Measurements from ENCODE around the gene PLCH1. TPM values are rescaled to one million over a fixed set of nuclear protein-coding genes. Genes with fewer than 3 reads are reported as not detected.

Gene PLCH1
- total RNA-seq, 2 experiments from 2014 or later = 0.03 to 0.20 TPM

- no peak for TF ChIP-seq CTCF (IDR thresholded peaks at IDR 0.05)
- Histone ChIP-seq H3K27ac (ENCODE audit: low read depth in 1 of 2, low read length in 2 of 2) (no peak overlapping the region), H3K9me3 (ENCODE audit: control insufficient read depth in 1 of 2, insufficient read depth in 1 of 2, low read length in 2 of 2) (no peaks in the 10 kb centered on the region), H3K36me3 (ENCODE audit: insufficient read depth, low read length) (no peaks in the 10 kb centered on the region), H3K4me3 (ENCODE audit: low read length) (no peak overlapping the region), H3K27me3 (ENCODE audit: control insufficient read depth in 1 of 2, insufficient read depth in 2 of 2, low read length in 2 of 2) (no peaks in the 10 kb centered on the region), H3K4me1 (ENCODE audit: insufficient read depth, low read length) (no peaks in the 10 kb centered on the region)
- ATAC-seq (ENCODE audit: poor library complexity) (no peak), DNase-seq (no peak)
- ChIA-PET POLR2A (no interaction called here), CTCF (no interaction called here)
- Mint-ChIP-seq H3K27ac (no peak overlapping the region), H3K4me3 (no peak overlapping the region), H3K9me3 (no peaks in the 10 kb centered on the region), H3K36me3 (ENCODE audit: low read depth) (no peaks in the 10 kb centered on the region), H3K4me1 (ENCODE audit: low read depth) (no peaks in the 10 kb centered on the region), H3K27me3 (no peaks in the 10 kb centered on the region)
- intact Hi-C loops (cut with DNase I, micrococcal nuclease) = no loop called here
Measured at GRCh38 chr3:155446366-155446765, 298.5 kb downstream of the PLCH1 start.

GRCh38 chr3:155444771-155445170 lies 300.1 kb downstream of the PLCH1 start:
- no peak for ATAC-seq (ENCODE audit: poor library complexity)
- Histone ChIP-seq H3K36me3 (ENCODE audit: insufficient read depth, low read length) (no peaks in the 10 kb centered on the region), H3K4me1 (ENCODE audit: insufficient read depth, low read length) (no peaks in the 10 kb centered on the region), H3K4me3 (ENCODE audit: low read length) (no peak overlapping the region), H3K27me3 (ENCODE audit: control insufficient read depth in 1 of 2, insufficient read depth in 2 of 2, low read length in 2 of 2) (no peaks in the 10 kb centered on the region), H3K27ac (ENCODE audit: low read depth in 1 of 2, low read length in 2 of 2) (no peak overlapping the region), H3K9me3 (ENCODE audit: control insufficient read depth in 1 of 2, insufficient read depth in 1 of 2, low read length in 2 of 2) (no peaks in the 10 kb centered on the region)
- Mint-ChIP-seq H3K27me3 (no peaks in the 10 kb centered on the region), H3K4me3 (no peak overlapping the region), H3K36me3 (ENCODE audit: low read depth) (no peaks in the 10 kb centered on the region), H3K9me3 (no peaks in the 10 kb centered on the region), H3K27ac (no peak overlapping the region), H3K4me1 (ENCODE audit: low read depth) (no peaks in the 10 kb centered on the region)
- TF ChIP-seq CTCF (IDR thresholded peaks at IDR 0.05) = no peak
- intact Hi-C loops (cut with DNase I, micrococcal nuclease) = no loop called here
- POLR2A ChIA-PET = no interaction called here
- no peak for DNase-seq
- CTCF ChIA-PET = no interaction called here

GRCh38 chr3:155443815-155444214 lies 301.1 kb downstream of the PLCH1 start:
- Histone ChIP-seq H3K27me3 (ENCODE audit: control insufficient read depth in 1 of 2, insufficient read depth in 2 of 2, low read length in 2 of 2) (no peaks in the 10 kb centered on the region), H3K27ac (ENCODE audit: low read depth in 1 of 2, low read length in 2 of 2) (no peak overlapping the region), H3K4me3 (ENCODE audit: low read length) (no peak overlapping the region), H3K4me1 (ENCODE audit: insufficient read depth, low read length) (no peaks in the 10 kb centered on the region), H3K36me3 (ENCODE audit: insufficient read depth, low read length) (no peaks in the 10 kb centered on the region), H3K9me3 (ENCODE audit: control insufficient read depth in 1 of 2, insufficient read depth in 1 of 2, low read length in 2 of 2) (no peaks in the 10 kb centered on the region)
- H3K9me3 Mint-ChIP-seq = no peaks in the 10 kb centered on the region
- no peaks in the 10 kb centered on the region for H3K36me3 Mint-ChIP-seq (ENCODE audit: low read depth)
- ChIA-PET POLR2A (no interaction called here), CTCF (no interaction called here)
- H3K4me1 Mint-ChIP-seq (ENCODE audit: low read depth) = no peaks in the 10 kb centered on the region
- DNase-seq (no peak), ATAC-seq (ENCODE audit: poor library complexity) (no peak)
- intact Hi-C loops (cut with DNase I, micrococcal nuclease) = no loop called here
- no peak overlapping the region for H3K4me3 Mint-ChIP-seq
- no peak overlapping the region for H3K27ac Mint-ChIP-seq
- no peak for TF ChIP-seq CTCF (IDR thresholded peaks at IDR 0.05)
- no peaks in the 10 kb centered on the region for H3K27me3 Mint-ChIP-seq

All from CD4-positive, alpha-beta T cell (primary cell).